ENCODE results near the gene PSTPIP2.
"Not testable (repeated sequence)": the region's sequence is repeated elsewhere in the genome, so short reads cannot be mapped to it uniquely, and the experiment has no call there.

The PSTPIP2 gene

DNA sequence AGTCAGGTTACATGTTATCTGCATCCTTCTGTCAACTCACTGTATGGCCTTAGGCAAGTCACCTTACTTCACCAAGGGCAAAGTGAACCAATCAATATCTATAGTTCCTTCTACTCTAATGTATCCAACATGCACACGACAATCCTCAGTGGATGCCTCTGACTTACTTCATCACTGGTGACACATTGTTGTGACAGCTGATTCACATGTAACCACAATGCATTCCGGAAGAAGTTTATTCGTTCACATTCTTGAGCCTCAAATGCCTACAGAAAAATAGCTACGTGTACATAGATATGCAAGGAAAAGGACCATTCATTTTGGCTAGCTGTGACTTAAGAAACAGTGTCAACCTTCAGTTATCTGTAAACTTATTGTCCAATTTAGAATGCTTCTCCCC lies 78.6 kb downstream of the PSTPIP2 start:
- no peak for DNase-seq

DNA sequence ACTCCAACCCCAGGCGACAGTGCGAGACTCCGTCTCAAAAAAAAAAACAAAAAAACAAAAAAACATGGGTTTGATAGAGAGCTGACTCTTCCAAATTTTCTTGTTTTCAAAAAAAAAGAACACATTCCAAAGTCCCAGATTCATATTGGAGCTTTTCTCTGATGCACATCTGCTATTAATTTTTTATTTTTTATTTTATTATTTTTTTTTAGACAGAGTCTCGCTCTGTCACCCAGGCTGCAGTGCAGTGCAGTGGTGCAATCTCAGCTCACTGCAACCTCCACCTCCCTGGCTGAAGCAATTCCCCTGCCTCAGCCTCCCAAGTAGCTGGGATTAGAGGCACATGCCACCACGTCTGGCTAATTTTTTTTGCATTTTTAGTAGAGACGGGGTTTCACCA lies 79.5 kb downstream of the PSTPIP2 start:
- not testable (repeated sequence) for DNase-seq

DNA sequence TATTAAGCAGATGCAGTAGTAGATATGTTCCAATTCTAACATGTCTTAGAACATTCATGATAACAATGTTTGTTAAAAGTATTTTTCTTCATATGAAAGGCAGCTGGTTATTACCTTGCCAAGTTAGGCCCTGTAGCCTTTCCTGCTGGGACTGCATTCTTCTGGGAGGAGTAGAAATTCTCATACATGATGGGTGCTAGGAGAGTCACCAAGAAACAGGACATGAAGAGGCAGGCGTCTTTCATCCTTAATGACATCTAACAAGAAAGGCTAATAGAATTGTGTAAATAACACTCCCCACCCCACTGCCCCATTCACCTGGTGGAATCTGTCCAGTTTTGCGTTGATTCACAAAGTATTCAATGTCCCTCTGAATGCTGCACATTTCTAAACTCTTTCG lies 80.3 kb downstream of the PSTPIP2 start:
- no peak for DNase-seq

DNA sequence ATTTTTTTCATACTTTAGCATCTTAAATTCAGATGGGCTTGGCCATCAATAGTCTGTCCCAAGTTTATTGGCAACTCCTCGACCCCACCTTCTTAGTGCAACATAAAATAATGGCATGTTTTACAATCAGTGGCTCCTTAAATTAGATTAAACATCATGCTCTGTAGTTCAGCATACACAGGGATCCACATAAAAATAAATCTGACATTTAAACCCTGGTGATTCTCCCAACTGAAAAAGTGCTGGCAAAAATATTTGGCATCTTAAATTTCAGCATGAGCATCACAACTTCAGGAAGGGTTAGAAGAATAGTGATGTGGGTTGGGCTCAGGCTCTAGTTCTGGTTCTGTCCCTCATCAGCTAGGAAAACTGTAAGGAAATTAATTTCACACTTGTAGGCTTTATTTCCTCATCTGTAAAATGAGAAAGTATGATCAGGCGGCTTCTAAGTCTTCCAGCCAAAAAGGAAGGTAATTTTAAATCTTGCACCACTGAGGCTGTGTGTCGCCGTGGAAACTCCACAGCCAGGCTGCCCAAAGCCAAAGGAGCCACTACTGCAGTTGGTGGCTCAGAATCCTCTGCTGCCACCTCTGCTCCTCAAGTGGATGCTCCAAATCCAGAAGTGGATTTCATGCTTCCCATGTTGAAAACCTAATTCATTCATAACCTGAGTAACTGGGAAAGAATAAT lies 87.4 kb downstream of the PSTPIP2 start:
- no peak for DNase-seq

DNA sequence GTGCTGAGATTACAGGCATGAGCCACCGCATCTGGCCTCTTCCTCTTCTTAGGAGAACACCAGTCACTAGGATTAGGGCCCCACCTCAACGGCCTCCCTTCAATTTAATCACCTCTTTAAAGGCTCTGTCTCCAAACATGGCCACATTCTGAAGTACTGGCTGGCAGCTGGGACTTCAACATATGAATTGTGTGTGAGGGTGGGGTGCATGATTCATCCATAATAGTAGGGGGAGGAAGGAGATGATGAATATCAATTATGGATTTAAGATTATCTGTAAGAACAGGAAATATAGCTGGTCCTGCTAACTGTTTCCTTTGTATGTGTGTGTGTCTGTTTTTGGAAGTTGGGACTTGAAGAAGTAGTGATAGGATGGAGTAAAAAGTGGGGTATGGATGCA lies 90.2 kb downstream of the PSTPIP2 start:
- DNase-seq: no peak

DNA sequence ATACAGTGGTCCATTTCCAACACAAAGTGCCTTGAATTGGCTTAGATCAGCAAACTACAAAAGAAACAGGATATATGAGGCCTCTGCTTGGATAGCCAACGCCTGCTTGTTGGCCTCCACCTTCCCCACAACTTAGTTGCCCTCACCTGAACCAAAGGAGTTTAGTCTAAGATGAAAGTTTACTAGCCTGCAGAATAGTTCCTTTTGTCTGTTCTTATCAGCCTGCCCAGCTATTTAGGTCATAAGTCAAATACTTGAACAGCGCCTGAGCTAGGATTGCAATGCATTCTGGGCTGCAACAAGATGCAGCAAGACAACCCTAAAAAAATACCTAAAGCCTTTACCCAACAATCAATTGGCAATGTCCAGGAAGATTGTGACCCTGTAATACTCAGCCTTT lies 91.8 kb downstream of the PSTPIP2 start:
- DNase-seq: no peak

DNA sequence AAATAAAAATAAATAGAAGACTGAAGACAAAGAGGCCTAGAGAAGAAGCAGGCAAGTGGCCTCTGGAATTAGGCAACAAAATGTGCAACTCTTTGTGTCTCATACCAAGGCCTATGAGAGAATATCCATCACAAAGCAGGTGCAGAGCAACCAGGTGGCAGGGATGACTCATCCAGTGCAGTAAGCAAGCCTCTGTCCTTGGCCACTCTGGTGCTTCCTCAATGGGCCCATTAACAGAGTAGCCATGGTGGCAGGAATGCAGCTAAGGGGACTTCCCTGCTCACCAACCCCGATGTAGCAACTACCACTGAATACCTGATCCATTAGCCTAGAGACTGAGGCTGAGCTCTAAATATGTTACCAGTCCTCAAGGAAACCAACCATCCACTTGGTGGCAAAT lies 94.0 kb downstream of the PSTPIP2 start:
- no peak for DNase-seq

DNA sequence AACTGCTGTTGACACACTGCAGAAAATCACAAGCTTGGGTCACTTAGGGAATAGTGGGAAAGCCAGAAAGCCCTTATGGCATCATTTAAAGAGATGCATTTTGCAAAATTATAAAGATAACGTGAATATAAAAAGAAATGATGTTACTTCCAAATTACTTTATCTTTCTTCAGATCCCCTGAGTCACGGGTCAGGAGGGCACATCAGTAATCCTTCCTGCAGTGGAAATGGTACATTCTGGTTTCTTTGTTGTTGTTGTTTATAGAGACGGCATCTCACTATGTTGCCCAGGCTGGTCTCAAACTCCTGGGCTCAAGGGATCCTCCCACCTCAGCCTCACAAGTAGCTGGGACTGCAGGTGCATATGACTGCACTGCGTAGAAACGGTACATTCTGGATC lies 95.1 kb downstream of the PSTPIP2 start:
- no peak for DNase-seq

DNA sequence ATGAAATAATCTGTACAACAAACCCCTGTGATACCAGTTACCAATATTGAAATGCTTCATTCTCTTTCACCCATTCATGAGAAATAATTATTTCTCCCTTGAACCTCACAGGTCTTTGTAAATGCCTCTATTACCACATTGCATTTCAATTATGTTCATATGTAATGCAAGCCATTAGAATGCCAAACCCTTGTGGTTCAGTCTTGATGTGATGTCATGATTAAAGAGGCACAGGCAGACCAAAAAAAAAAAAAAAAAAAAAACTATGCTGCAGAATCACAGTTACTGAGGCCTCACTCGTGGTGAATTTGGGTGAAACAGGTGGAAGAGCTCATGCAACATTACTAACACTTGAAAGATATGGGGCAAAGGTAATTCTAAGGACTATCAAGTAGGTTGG lies 95.5 kb downstream of the PSTPIP2 start:
- DNase-seq: no peak

DNA sequence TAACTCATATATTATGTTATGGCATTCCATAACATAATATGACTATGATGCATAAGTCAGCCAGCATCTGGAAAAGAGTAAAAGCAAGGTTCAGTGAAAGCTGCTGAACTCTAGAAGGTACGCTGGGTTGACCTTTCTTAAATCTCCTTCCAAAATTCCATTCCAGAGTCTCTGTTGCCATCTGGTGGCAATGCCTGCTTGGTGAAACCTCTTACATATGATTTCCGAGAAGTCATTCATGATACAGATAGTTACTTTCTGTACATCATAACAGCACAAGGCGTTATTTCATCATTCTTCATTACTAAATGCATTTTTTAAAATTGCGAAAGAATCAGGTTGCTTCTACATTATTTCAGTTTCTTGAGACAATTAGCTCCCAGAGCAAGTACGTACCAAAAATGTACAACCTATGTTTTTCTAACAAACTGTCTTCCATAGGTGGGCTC lies 97.9 kb downstream of the PSTPIP2 start:
- DNase-seq: peak in 27 of 56 donors; percentile 0 to 74 (median 9)

DNA sequence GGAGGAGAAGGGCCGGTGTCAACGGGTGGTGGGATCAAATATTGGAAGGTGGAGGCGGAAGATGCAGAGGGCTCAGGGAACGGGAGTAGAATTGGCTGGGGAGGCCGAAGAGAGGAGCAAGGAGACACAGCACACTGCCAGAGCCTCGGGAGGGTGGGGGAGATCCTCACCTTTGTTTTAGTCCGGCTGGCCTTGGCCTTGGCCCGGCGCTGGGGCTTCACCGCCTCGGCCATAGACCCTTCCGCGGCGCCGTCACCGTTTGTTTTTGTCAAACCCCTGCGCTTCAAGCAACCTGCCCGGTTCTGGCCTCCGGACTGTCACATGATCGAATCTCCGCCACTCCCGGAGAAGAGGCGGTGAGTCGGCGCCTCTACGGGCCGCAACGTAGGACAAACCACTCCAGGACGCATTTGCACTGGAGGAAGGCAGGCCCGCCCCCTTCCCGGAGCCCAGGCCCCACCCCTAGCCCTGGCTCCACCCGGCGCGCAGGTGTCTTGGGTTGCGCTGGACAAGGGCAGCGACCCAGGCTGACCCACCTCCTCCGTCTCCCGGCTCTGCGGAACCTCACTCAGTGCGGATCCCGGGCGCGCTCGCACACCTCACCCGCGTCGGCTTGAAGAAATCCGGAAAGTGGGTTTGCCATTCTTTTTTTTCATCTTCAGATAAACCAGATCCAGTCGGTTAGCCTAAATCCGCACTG lies 104.9 kb downstream of the PSTPIP2 start, which contains the start of gene EPG5:
TSS of gene EPG5 (minus strand) at position 323 of the 700 bp plus-strand sequence. CDS start at position 233, 90 bp downstream.
- DNase-seq: peak; percentile 58 to 96 (median 90)

DNA sequence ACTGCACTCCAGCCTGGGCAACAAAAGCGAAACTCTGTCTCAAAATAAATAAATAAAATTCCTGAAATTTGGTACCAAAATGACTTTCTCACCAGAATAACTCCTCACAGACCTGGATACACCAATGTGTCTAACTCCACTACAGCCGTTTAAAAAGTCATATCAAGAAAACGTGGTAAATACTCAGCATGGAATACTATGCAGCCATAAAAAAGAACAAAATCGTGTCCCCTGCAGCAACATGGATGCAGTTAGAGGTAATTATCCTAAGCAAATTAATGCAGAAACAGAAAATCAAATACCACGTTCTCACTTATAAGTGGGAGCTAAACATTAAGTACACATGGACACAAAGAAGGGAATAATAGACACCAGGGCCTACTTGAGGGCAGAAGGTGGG lies 107.1 kb downstream of the PSTPIP2 start:
- DNase-seq: not testable (repeated sequence)

DNA sequence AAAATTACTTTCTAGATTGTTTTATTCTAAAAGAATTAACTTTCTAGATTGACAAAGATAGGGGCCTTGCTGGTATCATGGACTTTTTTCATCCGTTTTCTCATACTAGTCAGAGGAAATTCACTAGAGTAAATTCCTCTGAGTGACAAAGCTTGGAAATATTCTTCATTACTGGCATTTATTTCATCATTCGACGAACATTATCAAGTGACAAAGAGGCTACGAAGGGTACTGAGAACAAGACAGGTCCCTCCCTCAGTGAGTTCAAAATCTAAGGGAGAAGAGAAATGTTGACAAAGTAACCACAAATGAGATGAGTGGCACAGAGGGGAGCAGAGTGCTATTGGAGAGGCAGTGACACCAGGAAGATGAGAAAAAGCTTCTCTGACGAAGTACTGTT lies 109.2 kb downstream of the PSTPIP2 start:
- no peak for DNase-seq

DNA sequence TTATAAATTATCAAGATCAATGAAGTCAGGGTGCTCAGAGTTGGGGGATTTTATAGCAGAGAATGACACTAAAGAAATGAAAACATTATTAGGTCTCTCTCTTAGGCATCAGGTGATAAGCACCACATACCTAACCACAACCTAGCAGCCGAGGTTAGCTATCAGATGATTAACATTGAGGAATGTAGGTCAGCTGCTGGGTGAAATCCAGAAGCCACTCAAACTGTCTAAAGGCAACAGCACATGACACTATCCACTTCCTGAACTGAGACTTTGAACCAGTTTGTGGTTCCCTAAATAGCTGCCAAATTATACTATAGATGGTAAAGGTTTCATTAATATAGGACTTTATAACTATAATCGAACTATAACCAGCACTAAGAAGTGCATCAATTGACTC lies 109.6 kb downstream of the PSTPIP2 start:
- no peak for DNase-seq

DNA sequence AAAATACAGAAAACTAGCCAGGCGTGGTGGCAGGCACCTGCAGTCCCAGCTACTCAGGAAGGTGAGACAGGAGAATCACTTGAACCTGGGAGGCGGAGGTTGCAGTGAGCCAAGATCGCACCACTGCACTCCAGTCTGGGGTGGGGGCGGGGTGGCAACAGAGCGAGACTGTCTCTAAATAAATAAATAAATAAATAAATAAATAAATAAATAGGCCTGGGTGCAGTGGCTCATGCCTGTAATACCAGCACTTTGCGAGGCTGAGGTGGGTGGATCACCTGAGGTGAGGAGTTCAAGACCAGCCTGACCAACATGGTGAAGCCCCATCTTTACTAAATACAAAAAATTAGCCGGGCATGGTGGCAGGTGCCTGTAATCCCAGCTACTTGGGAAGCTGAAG lies 112.6 kb downstream of the PSTPIP2 start:
- not testable (repeated sequence) for DNase-seq

DNA sequence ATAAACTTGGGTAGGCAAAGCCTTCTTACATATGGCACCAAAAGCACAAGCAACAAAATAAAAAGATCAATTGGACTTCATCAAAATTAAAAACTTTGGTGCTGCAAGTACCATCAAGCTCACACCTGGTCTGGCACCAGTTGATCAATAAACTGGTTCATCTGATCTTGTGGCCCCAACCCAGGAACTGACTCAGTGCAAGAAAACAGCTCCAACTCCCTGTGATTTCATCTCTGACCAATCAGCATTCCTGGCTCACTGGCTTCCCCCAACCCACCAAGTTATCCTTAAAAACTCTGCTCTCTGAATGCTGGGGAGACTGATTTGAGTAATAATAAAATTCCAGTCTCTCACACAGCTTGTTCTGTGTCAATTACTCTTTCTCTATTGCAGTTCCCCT lies 113.3 kb downstream of the PSTPIP2 start:
- no peak for DNase-seq

DNA sequence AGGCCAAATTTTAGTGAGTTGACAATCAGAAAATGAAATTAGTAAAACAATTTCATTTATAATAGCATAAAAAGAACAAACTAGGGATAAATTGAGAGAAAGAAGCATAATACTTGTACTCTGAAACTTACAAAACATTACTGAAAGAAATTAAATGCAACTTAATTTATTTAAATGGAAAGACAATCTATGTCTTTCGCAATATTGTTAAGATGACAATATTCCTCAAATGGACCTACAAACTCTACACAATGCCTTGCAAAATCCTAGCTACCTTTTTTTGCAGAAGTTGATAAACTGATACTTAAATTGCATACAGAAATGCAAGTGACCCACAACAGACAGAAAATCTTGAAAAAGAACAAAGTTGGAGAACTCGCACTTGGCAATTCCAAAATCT lies 114.0 kb downstream of the PSTPIP2 start:
- no peak for DNase-seq

DNA sequence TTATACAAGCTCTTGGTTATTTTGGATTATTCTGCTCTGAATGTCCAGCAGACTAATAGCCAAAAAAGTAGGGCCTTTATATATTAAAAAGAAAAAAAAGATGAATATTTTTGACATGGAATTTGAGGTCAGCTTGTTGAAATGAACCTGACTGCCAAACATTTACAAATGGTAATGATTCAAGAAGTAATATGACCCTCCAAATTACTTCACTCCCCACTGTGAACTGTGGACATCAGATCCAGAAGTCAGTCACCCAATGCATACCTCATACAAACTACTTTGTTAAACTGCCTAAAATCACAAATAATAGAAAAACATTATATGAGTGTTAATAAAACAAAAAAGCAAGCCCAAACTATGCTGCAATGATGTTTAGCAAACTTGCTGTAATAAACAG lies 115.0 kb downstream of the PSTPIP2 start:
- DNase-seq: no peak

DNA sequence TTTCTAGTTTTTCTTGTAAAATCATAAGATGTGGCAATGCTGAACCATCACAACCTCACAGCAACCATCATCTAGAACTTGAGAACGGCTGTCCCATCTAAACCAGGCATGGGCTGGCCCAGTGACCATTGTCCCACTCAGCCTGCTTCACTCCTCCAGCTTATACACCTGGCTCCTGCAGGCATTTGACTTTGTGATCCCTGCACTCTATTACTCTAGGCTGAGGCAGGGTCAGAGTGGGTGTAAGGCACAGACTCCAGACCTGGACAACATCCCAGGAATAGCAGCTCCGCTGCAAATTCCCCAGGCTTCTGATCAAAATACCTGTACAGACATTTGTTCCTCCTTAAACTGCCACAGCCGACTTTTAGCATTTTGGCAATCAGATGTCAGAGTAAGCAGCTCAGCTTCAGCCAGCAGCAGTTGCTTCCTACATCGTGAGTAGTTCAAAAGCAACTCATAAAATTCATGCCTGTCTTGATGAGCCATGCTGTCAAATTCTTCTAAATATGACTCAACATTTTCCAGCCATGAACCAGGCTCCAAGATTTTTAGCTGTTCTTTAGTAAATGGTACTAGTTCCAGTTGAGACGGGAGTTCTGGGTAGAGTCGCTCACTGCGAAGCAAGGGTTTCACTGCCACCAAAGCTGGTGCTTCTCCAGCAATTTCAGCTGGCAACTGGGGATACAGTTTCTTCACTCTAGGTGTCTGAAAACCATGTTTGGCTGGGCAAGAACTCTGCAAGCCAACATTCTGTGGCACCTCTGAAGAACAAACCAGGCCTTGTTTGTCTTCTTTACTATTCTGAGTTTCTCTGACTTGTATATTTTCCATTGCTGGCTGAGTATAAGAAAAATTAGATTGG lies 117.8 kb downstream of the PSTPIP2 start:
- no peak for DNase-seq

DNA sequence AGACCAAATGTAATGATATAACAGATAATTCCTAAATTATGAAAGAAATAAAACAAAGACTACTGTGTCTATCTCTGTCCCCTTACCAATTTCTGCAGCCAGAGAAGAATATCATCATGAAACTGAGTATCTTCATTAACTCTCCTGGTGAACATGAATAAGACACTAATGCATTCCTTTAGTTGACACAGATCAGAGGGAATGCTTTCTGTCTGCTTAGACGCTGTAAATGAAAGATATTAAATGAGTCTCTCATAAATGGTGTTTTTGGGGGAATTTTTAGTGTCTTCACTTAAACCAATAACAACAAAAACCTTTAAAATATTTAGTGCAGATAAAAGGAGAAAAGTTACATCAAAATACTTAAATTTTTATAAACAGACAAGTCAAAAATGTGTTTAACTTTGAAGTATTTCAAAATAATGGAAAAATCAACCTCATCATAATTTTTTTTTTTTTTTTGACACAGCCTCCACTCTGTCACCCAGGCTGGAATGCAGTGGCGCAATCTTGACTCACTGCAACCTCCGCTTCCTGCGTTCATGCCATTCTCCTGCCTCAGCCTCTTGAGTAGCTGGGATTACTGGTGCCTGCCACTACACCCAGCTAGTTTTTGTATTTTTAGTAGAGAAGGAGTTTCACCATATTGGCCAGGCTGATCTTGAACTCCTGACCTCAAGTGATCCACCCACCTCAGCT lies 120.9 kb downstream of the PSTPIP2 start:
- DNase-seq: no peak

DNA sequence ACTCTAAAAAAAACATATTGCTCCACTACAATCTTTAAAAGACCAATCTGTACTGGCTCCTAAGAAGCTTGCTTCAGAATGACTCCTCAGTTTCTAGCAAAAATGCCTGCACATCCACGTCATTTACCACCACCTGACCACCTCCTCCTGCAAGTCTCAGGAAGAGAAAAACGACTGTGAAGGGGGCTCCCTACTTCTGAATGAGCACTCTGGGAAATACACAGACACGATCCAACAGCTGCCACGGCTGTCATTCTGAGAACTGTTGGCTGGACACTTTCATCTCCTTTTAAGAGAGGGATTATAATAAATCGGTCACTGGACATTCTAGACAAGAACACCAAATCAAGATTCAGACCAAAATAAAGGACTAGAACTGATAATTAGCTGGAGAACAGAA lies 126.4 kb downstream of the PSTPIP2 start:
- DNase-seq: no peak
